Activated CD8-positive, alpha-beta T cell treated with anti-CD3 and anti-CD28 coated beads for 36 hours (primary cell): ENCODE measurements around the gene C8G. TPM values are rescaled to one million over a fixed set of nuclear protein-coding genes. Genes with fewer than 3 reads are reported as not detected.
A peak's percentile ranks its signal among the peaks of the same experiment; 100 is the strongest.

Experiments used
- ATAC-seq: fragments of 200-7000 bp; cut with Tn5 transposase; one replicate; pipeline ENCODE4 v1.10.0; 2021; ENCODE audit warnings: mild to moderate bottlenecking, moderate library complexity
- CTCF ChIA-PET: fragments of 350-600 bp; sonication (Branson Sonifier 250); formaldehyde crosslinking; loops from one replicate; lab custom pipeline; 2021; ENCODE audit warnings: antibody characterized with exemption; lab: Charles Lee
- POLR2A ChIA-PET: fragments of 350-600 bp; sonication (Branson Sonifier 250); formaldehyde crosslinking; loops from one replicate; lab custom pipeline; 2021; ENCODE audit warnings: antibody characterized with exemption; lab: Charles Lee
- DNase-seq: peaks from one replicate; pipeline ENCODE4 v3.0.0-alpha.2; 2020
- H3K27ac Mint-ChIP-seq: one replicate; pipeline ENCODE4 v1.8.0; 2021; ENCODE audit warnings: mild to moderate bottlenecking, mixed read lengths
- H3K27me3 Mint-ChIP-seq: one replicate; pipeline ENCODE4 v1.8.0; 2021; ENCODE audit warnings: mixed read lengths
- H3K36me3 Mint-ChIP-seq: one replicate; pipeline ENCODE4 v1.8.0; 2021; ENCODE audit warnings: low read depth, mixed read lengths
- H3K4me1 Mint-ChIP-seq: one replicate; pipeline ENCODE4 v1.8.0; 2021; ENCODE audit warnings: low read depth, mixed read lengths
- H3K4me3 Mint-ChIP-seq: one replicate; pipeline ENCODE4 v1.8.0; 2021; ENCODE audit warnings: mild to moderate bottlenecking, moderate library complexity, mixed read lengths
- H3K9me3 Mint-ChIP-seq: one replicate; pipeline ENCODE4 v1.8.0; 2021; ENCODE audit warnings: mixed read lengths
- intact Hi-C: fragments of 100-400 bp; cut with micrococcal nuclease; formaldehyde crosslinking; loops from one replicate; pipeline ENCODE4 v1.10.0; 2022
- total RNA-seq, 2 experiments: library from RNA; stranded (reverse); gene quantifications; one replicate each; pipeline ENCODE4 v1.2.3, GENCODE V29; 2021
- TF ChIP-seq, protein P1 (sequence below): fragments of 200-600 bp; IDR thresholded peaks from one replicate; pipeline ENCODE4 v1.8.0; 2022; ENCODE audit warnings: antibody characterized with exemption, mild to moderate bottlenecking

C8G gene
- total RNA-seq, 2 experiments from 2014 or later = 0.83 TPM; not detected in 1

- no peaks in the 10 kb centered on the region for H3K27me3 Mint-ChIP-seq
- intact Hi-C loops = no loop called here
- H3K9me3 Mint-ChIP-seq = no peaks in the 10 kb centered on the region
- H3K36me3 Mint-ChIP-seq = peaks cover 25% of the 10 kb centered on the region
- no peak overlapping the region for H3K27ac Mint-ChIP-seq
- no peak overlapping the region for H3K4me3 Mint-ChIP-seq
- DNase-seq = no peak
- no peak for ATAC-seq
- CTCF ChIA-PET = interaction anchor here (0.9 kb wide), 1 partner anchor 94 kb away, joined by 3 read pairs; no protein-coding TSS in a partner anchor
- POLR2A ChIA-PET = no interaction called here
- peaks cover 11% of the 10 kb centered on the region for H3K4me1 Mint-ChIP-seq
- TF ChIP-seq, protein P1, sequence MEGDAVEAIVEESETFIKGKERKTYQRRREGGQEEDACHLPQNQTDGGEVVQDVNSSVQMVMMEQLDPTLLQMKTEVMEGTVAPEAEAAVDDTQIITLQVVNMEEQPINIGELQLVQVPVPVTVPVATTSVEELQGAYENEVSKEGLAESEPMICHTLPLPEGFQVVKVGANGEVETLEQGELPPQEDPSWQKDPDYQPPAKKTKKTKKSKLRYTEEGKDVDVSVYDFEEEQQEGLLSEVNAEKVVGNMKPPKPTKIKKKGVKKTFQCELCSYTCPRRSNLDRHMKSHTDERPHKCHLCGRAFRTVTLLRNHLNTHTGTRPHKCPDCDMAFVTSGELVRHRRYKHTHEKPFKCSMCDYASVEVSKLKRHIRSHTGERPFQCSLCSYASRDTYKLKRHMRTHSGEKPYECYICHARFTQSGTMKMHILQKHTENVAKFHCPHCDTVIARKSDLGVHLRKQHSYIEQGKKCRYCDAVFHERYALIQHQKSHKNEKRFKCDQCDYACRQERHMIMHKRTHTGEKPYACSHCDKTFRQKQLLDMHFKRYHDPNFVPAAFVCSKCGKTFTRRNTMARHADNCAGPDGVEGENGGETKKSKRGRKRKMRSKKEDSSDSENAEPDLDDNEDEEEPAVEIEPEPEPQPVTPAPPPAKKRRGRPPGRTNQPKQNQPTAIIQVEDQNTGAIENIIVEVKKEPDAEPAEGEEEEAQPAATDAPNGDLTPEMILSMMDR = no peak
These were observed 3.6 kb upstream of the C8G start for GRCh38 chr9:136941231-136942111.

DNA sequence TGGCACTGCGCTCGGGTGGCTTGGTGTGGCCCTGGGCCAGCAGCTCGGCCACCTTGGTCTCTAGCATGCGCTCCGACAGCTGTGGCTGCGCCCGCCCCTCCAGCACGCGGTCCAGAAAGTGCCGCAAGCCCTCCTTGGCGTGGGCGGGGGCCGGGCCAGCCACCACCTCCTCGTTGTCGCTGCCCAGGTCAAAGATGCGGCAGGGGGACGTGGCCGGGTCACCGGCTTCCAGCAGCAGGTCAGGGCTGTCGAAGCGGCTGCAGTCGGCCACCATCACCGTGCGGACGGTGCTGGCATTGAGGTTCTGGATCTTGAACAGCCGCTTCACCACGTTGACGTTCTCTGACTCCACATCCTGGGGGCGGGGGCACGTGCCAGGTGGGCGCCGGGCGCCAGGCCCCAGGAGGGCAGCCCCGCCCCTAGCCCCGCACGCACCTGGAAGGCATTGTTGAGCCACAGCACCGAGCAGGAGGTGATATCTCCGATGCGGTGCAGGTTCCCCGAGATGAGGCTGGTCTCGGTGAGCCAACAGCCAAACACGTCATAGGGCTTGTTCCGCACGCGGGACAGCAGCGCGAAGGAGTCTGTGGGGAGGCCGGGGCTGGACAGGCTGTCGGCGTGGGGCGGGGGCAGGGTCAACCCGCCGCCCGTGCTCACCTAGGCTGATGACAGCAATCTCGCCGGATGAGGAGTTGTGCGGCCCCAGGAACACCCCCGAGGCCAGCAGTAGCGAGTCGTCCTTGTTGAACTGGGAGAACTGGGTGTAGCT is 2.7 kb upstream of the C8G start:
- DNase-seq = no peak
- CTCF ChIA-PET = interaction anchor here (0.9 kb wide), 2 partner anchors 87 to 93 kb away, joined by 3 read pairs; no protein-coding TSS in a partner anchor
- TF ChIP-seq, protein P1 = no peak
- POLR2A ChIA-PET = no interaction called here
- ATAC-seq = no peak
- Mint-ChIP-seq H3K36me3 (peaks cover 25% of the 10 kb centered on the region), H3K4me3 (peak overlapping the region; percentile 77), H3K4me1 (peaks cover 11% of the 10 kb centered on the region), H3K27ac (peak overlapping the region; percentile 20), H3K27me3 (no peaks in the 10 kb centered on the region), H3K9me3 (no peaks in the 10 kb centered on the region)
- intact Hi-C loops = no loop called here

DNA sequence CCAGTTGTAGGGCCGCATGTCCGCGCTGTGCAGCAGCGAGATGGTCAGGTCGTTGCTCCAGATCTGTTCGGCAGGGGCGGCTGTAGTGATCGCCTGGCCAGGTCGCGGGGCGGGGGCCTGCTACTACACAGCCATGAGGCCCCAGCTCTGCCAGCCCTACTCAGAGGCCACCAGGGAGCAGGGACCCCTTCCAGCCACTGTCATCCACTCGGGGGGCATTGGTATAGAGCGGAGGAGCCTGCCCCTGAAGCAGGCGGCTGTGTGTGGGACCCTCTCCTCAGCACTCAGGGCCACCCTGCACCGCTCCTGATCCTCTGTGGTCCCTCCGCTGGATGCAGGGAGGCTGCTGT is 2.2 kb upstream of the C8G start:
- peaks cover 11% of the 10 kb centered on the region for H3K4me1 Mint-ChIP-seq
- H3K4me3 Mint-ChIP-seq = peak overlapping the region; percentile 77
- no peak for DNase-seq
- POLR2A ChIA-PET = interaction anchor here (0.9 to 1.4 kb wide), 3 partner anchors 16 to 136 kb away, joined by 3 to 5 read pairs (median 3); partner anchors contain the start of gene RABL6
- no peak overlapping the region for H3K27ac Mint-ChIP-seq
- H3K36me3 Mint-ChIP-seq = peaks cover 25% of the 10 kb centered on the region
- intact Hi-C loops = no loop called here
- CTCF ChIA-PET = interaction anchor here (0.9 to 1.4 kb wide), 2 partner anchors 51 to 86 kb away, joined by 3 read pairs; no protein-coding TSS in a partner anchor
- H3K27me3 Mint-ChIP-seq = no peaks in the 10 kb centered on the region
- TF ChIP-seq, protein P1 = no peak
- no peaks in the 10 kb centered on the region for H3K9me3 Mint-ChIP-seq
- no peak for ATAC-seq

GRCh38 chr9:136943291-136944211 is 1.5 kb upstream of the C8G start:
- CTCF ChIA-PET = interaction anchor here (0.8 to 5.3 kb wide), 8 partner anchors 33 to 124 kb away, joined by 3 to 82 read pairs (median 3); no protein-coding TSS in a partner anchor
- TF ChIP-seq, protein P1 = no peak
- intact Hi-C loops = no loop called here
- no peaks in the 10 kb centered on the region for H3K27me3 Mint-ChIP-seq
- DNase-seq (peak; percentile 60), ATAC-seq (peak; percentile 26)
- H3K4me3 Mint-ChIP-seq = peak overlapping the region; percentile 77
- H3K27ac Mint-ChIP-seq = peak overlapping the region; percentile 83
- POLR2A ChIA-PET = interaction anchor here (0.7 to 1.4 kb wide), 7 partner anchors 10 to 136 kb away, joined by 3 to 5 read pairs (median 3); partner anchors contain the start of genes PAXX and RABL6
- H3K9me3 Mint-ChIP-seq = no peaks in the 10 kb centered on the region
- peaks cover 14% of the 10 kb centered on the region for H3K4me1 Mint-ChIP-seq
- H3K36me3 Mint-ChIP-seq = peaks cover 25% of the 10 kb centered on the region
